ENCODE data around the gene LAPTM5. TPM values are rescaled to one million over a fixed set of nuclear protein-coding genes. Genes with fewer than 3 reads are reported as not detected.

The LAPTM5 gene
- total RNA-seq, 1 experiment from 2014 or later = 0.30 TPM

DNA sequence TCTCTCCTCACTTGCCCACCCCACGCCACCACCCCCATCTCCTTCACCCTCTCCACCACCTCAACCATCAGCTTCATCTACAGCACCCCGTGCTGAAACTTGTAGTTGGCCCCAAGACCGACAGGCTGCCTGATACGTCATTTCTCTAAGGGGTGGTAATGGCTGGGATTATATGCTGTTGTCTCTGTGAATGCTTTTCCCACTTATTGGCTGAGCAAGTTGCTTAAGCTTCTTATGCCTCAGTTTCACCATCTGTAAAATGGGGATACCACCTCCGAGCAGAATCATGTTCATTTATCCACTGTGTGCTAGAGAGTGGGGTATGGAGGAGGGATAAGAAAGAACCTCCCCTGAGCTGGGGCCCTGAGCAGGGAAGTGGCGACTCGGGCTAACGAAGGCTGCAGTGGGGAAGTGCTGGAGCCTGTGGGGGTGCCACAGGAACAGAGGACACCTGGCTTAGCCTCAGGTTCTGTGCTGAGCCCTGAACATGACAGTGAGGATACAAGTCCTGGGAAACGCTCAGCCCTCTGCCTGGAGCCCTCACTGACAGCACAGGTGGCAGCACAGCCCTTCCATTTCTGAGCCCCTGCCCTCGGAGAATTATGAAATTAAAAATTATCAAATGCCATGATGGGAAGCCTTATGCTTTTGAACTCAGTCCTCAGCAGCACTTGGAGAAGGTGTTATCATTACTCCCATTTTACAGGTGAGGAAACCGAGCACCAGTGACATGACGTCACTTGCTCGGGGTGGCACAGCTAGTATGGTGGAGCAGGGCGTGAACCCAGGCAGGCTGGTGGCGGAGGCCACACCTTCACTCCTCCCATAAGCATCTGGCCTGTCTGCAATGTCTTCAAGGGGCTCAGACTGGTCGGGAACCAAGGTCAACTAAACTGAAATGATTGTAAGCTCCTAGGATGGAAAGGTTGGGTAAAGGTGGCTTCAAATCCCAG is 37.0 kb downstream of the LAPTM5 start:
- no peak for DNase-seq
- H3K4me3 ChIP-seq = no peak overlapping the region
- H3K36me3 ChIP-seq = no peaks in the 10 kb centered on the region
- peaks cover under 1% of the 10 kb centered on the region; the same call in 1 of the 2 replicates for H3K9me3 ChIP-seq
- H3K27me3 ChIP-seq = no peaks in the 10 kb centered on the region

DNA sequence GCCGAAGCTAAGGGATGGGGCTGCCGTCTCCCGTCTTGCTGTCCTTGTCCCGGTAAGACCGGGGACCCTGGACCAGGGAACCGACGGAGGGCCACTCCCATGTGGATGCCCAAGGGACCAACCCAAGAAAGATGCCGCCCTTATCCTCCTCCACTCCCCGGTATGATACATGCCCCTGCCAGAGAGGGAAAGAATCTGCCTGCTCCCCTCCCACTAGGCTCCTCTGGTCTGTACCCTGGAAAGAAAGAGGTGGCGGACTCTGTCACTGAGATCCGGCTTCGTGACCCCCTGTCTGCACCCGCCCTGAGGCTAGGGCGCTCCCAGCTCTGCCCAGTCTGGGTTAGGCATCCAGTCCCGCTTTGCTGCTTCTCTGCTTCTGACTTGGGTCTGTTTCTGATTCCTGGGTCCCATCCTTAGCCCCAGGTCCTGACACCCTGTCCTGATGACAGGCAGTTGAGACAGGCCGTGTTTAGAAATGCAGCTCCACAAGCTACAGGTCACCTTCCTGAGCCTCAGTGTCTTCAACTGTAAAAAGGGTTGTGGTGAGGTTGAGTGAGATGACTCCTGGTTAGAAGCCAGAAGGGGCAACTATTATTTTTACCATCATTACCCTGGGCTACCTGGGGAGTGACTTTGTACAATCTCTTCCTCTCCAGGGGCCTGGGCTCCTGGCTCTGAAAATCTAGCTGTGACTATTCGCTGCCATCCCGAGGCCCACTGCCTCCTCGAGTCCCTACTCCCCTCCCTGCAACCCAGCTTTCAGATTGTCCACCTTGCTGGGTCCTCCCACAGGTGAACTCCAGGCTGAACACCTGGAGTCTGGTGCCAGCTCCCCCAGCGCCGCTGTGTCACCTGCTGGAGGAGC is 37.9 kb downstream of the LAPTM5 start:
- DNase-seq = no peak
- Histone ChIP-seq H3K27me3 (no peaks in the 10 kb centered on the region), H3K9me3 (peaks cover 5% of the 10 kb centered on the region; the same call in 1 of the 2 replicates), H3K36me3 (no peaks in the 10 kb centered on the region), H3K4me3 (peak overlapping the region; percentile 59)

DNA sequence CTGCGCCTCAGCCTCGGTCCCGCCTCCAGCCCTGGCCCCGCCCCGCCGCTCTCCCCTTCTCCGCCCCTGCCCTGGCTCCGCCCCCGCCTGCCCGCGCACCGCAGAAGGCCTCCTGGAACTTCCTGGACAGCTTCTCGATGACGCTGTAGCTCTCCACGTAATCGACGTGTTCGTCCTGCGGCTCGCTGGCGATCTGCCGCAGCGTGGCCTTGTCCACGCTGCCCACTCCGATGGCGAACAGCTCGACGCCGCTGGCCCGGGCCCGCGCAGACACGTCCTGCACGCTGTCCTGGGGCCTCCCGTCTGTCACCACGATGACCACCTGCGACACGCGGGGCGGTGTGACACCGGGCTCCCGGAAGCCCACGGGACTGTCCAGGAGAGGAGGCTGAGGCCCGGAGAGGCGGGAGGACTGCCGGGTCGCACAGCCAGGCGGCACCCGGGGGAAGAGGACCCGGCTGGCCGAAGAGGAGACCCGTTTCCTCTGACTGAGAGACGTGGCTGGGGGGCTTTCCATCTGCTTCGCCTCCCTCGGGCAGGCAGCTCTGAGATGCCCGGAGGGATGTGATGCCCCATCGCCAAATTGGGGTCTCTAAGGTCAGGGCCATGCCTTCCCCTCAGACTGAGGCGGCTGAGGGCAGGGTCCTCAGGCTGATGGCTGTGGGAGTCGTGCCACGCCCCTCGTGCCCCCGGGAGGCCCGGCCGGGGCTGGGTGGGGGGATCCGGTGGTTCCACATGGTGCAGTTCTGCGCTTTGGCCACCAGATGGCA is 38.8 kb downstream of the LAPTM5 start:
- no peaks in the 10 kb centered on the region for H3K36me3 ChIP-seq
- peaks cover 5% of the 10 kb centered on the region; the same call in 1 of the 2 replicates for H3K9me3 ChIP-seq
- DNase-seq = peak; percentile 95
- peak overlapping the region; percentile 59 for H3K4me3 ChIP-seq
- H3K27me3 ChIP-seq = no peaks in the 10 kb centered on the region

DNA sequence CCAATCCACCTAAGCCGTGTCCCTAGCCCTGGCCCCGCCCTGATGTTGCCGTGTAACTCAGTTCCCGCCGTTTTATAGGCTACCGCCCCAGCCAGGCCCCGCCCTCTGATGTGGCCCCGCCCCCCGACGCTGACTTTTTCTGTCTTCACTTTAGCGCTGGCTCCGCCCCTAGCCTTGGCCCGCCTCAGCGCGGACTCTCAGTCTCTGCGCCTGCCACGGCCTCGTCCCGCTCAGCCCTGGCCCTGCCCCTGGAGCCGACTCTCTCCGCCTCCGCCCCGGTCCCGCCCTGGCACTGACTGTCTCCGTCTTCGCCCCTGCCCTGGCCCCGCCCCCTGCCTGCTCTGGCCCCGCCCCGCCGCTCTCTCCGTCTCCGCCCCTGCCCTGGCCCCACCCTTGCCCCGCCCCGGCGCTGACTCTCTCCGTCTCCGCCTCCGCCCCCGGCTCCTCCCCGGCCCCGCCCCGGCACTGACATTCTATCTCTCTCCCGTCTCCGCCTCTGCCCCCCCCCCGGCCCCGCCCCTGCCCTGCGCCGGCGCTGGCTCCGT is 39.4 kb downstream of the LAPTM5 start:
- Histone ChIP-seq H3K4me3 (peak overlapping the region; percentile 55), H3K27me3 (no peaks in the 10 kb centered on the region), H3K9me3 (peaks cover 5% of the 10 kb centered on the region; the same call in 1 of the 2 replicates), H3K36me3 (no peaks in the 10 kb centered on the region)
- peak; percentile 98 for DNase-seq

DNA sequence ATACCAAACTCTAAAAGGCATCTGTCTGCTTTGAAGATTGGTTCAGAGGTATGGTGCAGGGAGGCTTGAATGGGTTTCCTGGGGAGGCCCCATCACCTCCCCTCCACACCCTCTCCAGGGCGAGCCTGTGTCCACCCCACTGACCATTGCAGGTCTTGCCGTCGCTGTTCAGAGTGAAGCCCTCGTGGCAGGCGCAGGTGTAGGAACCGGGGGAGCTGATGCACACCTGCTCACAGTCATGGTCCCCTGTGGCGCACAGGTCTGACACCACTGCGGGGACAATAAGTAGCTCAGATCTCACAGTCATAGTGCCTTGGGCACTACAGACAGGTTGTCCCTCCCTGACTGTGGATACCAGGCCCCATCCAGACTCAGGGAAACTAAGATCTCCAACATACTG is 40.9 kb downstream of the LAPTM5 start:
- Histone ChIP-seq H3K36me3 (no peaks in the 10 kb centered on the region), H3K27me3 (no peaks in the 10 kb centered on the region), H3K4me3 (no peak overlapping the region), H3K9me3 (peaks cover 5% of the 10 kb centered on the region; the same call in 1 of the 2 replicates)
- no peak for DNase-seq

DNA sequence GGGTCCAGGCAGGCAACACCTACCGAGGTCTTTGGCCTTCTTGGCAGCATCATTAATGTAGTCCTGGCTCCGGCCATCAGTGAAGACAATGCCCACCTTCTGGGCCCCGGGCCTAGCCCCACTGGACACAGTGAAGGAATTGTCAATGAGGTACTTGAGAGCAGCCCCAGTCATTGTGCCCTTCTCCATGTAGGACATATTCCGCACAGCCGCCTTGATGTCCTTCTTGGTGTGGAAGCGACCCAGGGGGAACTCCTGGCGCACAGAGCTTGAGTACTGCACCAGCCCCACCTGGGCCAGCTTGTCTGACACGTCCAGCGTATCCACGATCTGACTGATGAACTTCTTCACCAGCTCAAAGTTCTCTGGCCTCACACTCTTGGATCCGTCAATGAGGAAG is 41.7 kb downstream of the LAPTM5 start:
- H3K9me3 ChIP-seq = peaks cover 5% of the 10 kb centered on the region; the same call in 1 of the 2 replicates
- no peak for DNase-seq
- no peak overlapping the region for H3K4me3 ChIP-seq
- no peaks in the 10 kb centered on the region for H3K36me3 ChIP-seq
- H3K27me3 ChIP-seq = no peaks in the 10 kb centered on the region

DNA sequence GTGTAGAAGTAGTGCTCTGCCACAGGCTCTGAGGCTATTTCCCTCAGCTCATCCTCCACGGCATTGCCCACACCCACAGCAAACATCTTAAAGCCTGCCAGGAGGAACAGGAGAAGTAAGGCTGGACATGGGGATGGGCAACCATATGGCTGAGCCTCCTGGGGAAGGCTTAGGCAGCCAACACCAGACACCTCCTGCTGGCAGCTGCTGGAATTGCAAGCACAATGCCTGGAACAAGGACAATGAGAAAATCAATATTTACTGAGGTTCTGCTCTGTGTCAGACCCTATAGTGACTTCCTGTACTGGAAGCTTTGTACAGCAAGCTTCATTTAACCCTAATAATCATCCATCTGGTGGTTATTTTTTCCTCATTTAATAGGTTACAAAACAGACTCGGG is 42.4 kb downstream of the LAPTM5 start:
- no peak overlapping the region for H3K4me3 ChIP-seq
- DNase-seq = no peak
- H3K27me3 ChIP-seq = no peaks in the 10 kb centered on the region
- H3K36me3 ChIP-seq = no peaks in the 10 kb centered on the region
- H3K9me3 ChIP-seq = peaks cover 5% of the 10 kb centered on the region; the same call in 1 of the 2 replicates

DNA sequence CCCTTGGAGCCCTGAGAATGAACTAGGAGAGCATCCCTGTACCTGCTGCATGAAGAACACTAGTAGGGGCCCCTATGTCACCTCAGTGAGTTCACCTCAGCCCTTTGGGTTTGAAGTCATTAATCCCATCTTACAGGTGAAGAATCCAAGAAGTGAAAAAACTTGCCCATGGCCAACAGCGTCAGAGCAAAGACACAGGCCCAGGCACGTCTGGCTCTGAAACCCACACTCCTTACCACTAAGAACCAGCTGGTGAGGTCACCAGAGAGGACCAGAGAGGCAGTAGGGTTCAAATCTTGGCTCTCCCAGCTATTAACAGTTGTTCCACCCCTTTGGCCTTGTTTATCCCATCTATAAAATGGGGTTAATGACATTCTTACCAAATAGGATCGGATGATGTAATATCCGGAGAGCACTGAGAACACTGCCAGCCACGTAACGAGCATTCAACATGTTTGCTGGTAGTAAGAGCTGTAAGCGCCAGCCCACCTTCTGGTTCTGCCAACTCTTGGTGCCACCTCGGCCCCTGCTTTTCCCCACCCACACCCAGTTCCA is 43.0 kb downstream of the LAPTM5 start:
- Histone ChIP-seq H3K36me3 (no peaks in the 10 kb centered on the region), H3K4me3 (no peak overlapping the region), H3K9me3 (peaks cover 5% of the 10 kb centered on the region; the same call in 1 of the 2 replicates), H3K27me3 (no peaks in the 10 kb centered on the region)
- no peak for DNase-seq

DNA sequence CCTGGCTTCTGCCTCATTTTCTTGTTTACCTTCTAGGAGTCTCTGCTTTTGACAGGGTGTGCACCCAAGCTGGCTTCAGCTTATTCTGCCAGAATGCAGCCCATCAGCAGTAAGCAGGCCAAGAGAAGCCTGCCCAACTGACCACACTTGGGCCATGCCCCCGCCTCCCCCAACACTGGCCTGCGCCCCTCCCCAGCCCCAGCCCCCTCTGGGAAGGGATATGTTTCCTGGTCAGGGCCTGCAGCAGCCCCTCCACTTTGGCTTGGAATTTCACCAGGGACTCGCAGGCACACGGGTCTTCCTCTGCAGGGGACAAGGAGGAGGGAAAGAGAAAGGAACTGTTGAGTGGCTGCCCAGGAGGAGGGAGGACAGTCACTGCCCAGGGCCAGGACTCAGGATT is 43.5 kb downstream of the LAPTM5 start:
- no peak for DNase-seq
- Histone ChIP-seq H3K36me3 (no peaks in the 10 kb centered on the region), H3K4me3 (no peak overlapping the region), H3K27me3 (no peaks in the 10 kb centered on the region), H3K9me3 (peaks cover 5% of the 10 kb centered on the region; the same call in 1 of the 2 replicates)

DNA sequence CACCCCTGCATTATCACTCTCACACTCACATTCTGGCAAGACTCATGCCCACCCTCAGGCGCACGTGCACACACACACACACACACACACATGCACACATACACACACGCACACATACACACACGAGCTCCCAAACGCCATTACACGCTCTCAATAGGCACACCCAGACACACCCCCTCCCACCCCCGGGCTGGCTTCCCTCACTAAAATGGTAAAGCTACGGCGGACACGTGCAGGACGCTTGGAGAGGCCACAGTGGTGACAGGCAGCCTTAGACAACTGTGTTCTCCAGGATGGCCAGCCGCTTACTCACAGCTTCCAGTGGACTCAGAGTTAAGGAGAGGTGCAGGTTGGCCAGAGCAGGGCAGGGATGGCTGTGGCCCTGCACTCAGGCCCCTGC is 44.3 kb downstream of the LAPTM5 start:
- no peaks in the 10 kb centered on the region for H3K27me3 ChIP-seq
- no peak for DNase-seq
- peaks cover 5% of the 10 kb centered on the region; the same call in 1 of the 2 replicates for H3K9me3 ChIP-seq
- no peaks in the 10 kb centered on the region for H3K36me3 ChIP-seq
- H3K4me3 ChIP-seq = no peak overlapping the region

DNA sequence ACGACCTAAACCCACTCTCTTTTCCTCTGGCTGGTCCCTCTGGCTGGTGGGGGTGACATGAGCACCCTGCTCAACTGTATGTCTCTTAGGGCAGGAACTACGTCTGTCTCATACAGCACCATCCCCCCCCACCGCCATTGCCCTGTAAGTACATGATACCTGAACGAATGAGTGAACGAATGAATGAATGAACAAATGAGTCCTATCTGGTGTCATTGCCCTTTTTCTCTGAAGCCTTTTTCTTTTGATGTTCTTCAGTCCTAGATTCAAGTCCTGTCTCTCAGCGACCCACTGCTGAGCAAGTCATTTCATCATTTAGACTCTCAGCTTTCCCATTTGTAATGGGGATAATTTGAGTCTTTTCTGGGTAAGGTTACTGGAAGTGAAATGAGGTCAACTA is 45.0 kb downstream of the LAPTM5 start:
- Histone ChIP-seq H3K27me3 (no peaks in the 10 kb centered on the region), H3K36me3 (no peaks in the 10 kb centered on the region), H3K4me3 (no peak overlapping the region), H3K9me3 (peaks cover 5% of the 10 kb centered on the region; the same call in 1 of the 2 replicates)
- no peak for DNase-seq

DNA sequence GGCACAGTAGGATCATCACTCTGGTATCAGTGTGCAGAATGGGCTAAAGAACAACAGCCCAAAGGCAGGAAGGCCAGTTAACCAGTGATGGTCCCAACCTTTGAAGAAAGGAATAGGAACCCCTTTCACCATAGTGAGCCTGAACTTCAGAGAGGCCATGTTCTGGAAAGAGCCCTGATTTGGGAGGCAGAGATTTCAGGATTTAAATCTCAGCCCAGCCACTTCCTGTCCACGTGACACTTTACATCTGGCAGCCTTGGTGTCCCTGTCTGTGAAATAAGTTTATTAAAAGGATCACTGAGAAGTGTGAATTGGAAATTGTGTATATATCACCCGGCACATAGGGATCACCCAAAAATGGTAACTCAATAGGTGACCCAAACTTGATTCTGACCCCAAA is 47.2 kb downstream of the LAPTM5 start:
- Histone ChIP-seq H3K9me3 (peaks cover 3% of the 10 kb centered on the region; the same call in 1 of the 2 replicates), H3K4me3 (no peak overlapping the region), H3K36me3 (no peaks in the 10 kb centered on the region), H3K27me3 (no peaks in the 10 kb centered on the region)
- no peak for DNase-seq

DNA sequence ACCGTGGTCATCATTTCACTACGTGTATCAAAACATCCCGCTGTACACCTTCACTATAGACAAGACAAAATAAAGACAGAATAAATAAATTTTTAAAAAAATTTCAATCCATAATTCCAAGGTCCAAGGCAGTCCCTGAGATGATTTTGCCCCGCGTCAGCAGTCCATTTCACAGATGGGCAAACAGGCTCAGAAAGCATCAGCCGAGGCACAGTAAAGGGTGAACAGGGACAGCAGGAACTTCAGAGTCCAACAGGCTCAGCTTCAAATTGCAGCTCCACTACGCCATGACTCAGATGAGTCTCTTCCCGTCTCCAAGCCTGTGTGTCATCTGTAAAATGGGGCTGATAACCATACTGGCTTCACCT is 49.2 kb downstream of the LAPTM5 start:
- Histone ChIP-seq H3K27me3 (no peaks in the 10 kb centered on the region), H3K9me3 (no peaks in the 10 kb centered on the region), H3K4me3 (no peak overlapping the region), H3K36me3 (no peaks in the 10 kb centered on the region)
- DNase-seq = no peak

DNA sequence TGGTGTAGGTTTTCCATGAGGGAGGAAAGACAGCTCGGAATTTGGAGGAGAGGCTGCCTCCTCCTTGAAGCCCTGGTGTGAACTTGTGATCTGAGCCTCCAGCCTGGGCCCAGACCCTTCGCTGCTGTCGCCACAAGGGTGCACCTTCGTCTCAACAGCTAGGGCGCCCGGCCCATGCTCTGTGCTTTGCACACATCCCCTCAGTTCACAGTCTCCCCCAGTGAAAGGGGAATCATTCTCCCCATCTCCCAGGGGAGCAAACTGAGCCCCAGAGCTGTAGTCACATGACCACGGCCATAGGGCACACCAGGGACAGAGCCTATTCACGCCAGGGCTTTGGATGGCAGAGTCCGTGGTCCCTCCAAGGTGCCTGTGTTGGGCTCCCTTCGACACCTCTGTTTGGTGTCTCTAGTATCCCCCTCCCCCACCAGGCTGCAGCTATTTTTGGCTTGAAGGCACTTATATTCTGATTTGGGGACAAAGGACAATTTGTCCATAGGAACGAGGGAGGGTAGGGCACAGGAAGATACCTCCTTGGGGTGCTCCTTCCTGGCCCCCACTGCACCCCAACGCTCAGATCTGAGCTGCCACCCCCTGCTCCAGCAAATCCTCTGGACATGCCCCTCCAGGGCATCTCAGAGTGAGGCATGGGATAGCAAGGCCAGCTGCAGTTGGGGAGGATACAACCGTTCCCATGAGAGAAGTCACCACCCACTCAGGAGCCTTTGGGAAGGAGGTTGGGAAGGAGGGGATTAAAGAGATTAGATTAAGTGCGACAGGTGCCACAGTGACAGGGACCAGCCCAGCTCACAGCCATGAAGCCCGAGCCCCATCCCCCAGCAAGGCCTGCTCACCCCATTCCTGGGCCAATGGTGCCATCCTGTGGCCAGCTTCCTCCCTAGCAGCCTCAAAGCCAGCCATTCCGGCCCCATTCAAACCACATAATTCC is 49.9 kb downstream of the LAPTM5 start:
- H3K36me3 ChIP-seq = no peaks in the 10 kb centered on the region
- peak; percentile 41 for DNase-seq
- H3K27me3 ChIP-seq = no peaks in the 10 kb centered on the region
- H3K9me3 ChIP-seq = no peaks in the 10 kb centered on the region
- H3K4me3 ChIP-seq = no peak overlapping the region

DNA sequence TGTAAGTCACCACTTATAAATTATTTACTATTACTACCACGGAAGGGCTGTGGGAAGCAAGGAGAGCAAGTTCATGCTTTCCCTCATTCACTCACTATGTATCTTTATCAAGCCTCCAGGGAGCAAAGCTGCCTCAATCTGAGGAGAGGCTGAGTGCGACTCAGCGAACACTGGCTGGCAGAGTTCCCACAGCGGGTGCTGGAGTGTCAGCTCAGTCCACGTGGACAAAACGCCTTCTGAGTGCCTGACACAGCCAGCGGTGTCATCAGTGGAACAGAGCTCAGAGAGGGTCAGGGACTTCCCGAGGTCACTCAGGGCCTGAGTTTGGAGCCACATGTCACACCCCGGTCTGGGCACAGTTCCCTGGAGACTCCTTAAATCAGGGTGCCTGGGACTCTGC is 51.0 kb downstream of the LAPTM5 start:
- no peaks in the 10 kb centered on the region for H3K27me3 ChIP-seq
- H3K9me3 ChIP-seq = no peaks in the 10 kb centered on the region
- H3K4me3 ChIP-seq = no peak overlapping the region
- H3K36me3 ChIP-seq = no peaks in the 10 kb centered on the region
- DNase-seq = peak; percentile 71
